Natural killer cell (primary cell): ENCODE data around the gene ATN1. TPM values are rescaled to one million over a fixed set of nuclear protein-coding genes. Genes with fewer than 3 reads are reported as not detected.

Source experiments
- ATAC-seq, 3 donors: fragments of 150-1000 bp in 2 of 3; fragments of 200-7000 bp in 1 of 3; cut with Tn5 transposase; 1 replicate in 1 of 3; 2 replicates in 2 of 3; pipeline ENCODE4 v1.10.0; 2021; ENCODE audit warnings: mild to moderate bottlenecking in 2 of 3, moderate library complexity in 2 of 3
- DNase-seq, 2 donors: peaks; one replicate each; pipeline versions ENCODE4 v3.0.0 to v3.0.0-alpha.2; 2013 to 2021; ENCODE audit warnings: mixed read lengths in 1 of 2
- H3K27ac ChIP-seq: one replicate; pipeline ENCODE4 v1.5.1; 2013; ENCODE audit warnings: mild to moderate bottlenecking, low read length
- H3K27me3 ChIP-seq: one replicate; pipeline ENCODE4 v1.6.1; 2013; ENCODE audit warnings: low read length; ENCODE audit not compliant: control insufficient read depth, insufficient read depth
- H3K36me3 ChIP-seq: one replicate; pipeline ENCODE4 v1.6.1; 2013; ENCODE audit warnings: low read length; ENCODE audit not compliant: control insufficient read depth, insufficient read depth
- H3K4me1 ChIP-seq: one replicate; pipeline ENCODE4 v1.6.1; 2013; ENCODE audit warnings: low read length; ENCODE audit not compliant: control insufficient read depth, insufficient read depth
- H3K4me3 ChIP-seq: one replicate; pipeline ENCODE4 v1.5.1; 2013; ENCODE audit warnings: low read length
- H3K9me3 ChIP-seq: one replicate; pipeline ENCODE4 v1.6.1; 2013; ENCODE audit warnings: low read length; ENCODE audit not compliant: control insufficient read depth, insufficient read depth
- H3K27ac Mint-ChIP-seq, 2 donors: one replicate each; pipeline ENCODE4 v1.8.0; 2022; ENCODE audit warnings: mild to moderate bottlenecking in 2 of 2, mixed read lengths in 2 of 2, moderate library complexity in 1 of 2
- H3K27me3 Mint-ChIP-seq, 2 donors: one replicate each; pipeline ENCODE4 v1.8.0; 2022; ENCODE audit warnings: low read depth in 2 of 2, mixed read lengths in 2 of 2
- H3K36me3 Mint-ChIP-seq: one replicate; pipeline ENCODE4 v1.8.0; 2022; ENCODE audit warnings: mixed read lengths
- H3K4me1 Mint-ChIP-seq, 2 donors: one replicate each; pipeline ENCODE4 v1.8.0; 2022; ENCODE audit warnings: mixed read lengths in 2 of 2
- H3K4me3 Mint-ChIP-seq: one replicate; pipeline ENCODE4 v1.8.0; 2022; ENCODE audit warnings: mild to moderate bottlenecking, moderate library complexity, mixed read lengths
- H3K9me3 Mint-ChIP-seq, 2 donors: one replicate each; pipeline ENCODE4 v1.8.0; 2022; ENCODE audit warnings: mixed read lengths in 2 of 2
- CTCF ChIP-seq: fragments of 200-600 bp; IDR thresholded peaks from one replicate; pipeline ENCODE4 v1.8.0; 2022; ENCODE audit warnings: antibody characterized with exemption
- WGBS: methylation state at CpG from one replicate; pipeline ENCODE4 v1.1.7; 2013; ENCODE audit warnings: missing lambda C conversion rate; ENCODE audit not compliant: insufficient coverage; 5-methylcytosine and 5-hydroxymethylcytosine counted together
- intact Hi-C: fragments of 100-400 bp; cut with micrococcal nuclease; formaldehyde crosslinking; loops from one replicate; pipeline ENCODE4 v1.14.2; 2022
- total RNA-seq, 4 donors: library from RNA; stranded (reverse); fragments of 120-200 nt in 1 of 4; gene quantifications; one replicate each; pipeline versions ENCODE4 v1.2.3 to v1.2.4, GENCODE V29; 2013 to 2022

Gene ATN1
- total RNA-seq, 3 donors from 2014 or later (not counting 1 experiment from before 2014, with no cell fraction given), result 29.3 to 34.0 (median 31.9) TPM

GRCh38 chr12:6945613-6946012 is 17.9 kb downstream of the ATN1 start:
- Histone ChIP-seq H3K27me3 (no peaks in the 10 kb centered on the region), H3K36me3 (no peaks in the 10 kb centered on the region), H3K4me3 (no peak overlapping the region), H3K9me3 (no peaks in the 10 kb centered on the region), H3K27ac (peak overlapping the region; percentile 99), H3K4me1 (peaks cover 76% of the 10 kb centered on the region)
- H3K27ac Mint-ChIP-seq, result peak overlapping the region; percentile 98 to 99
- H3K9me3 Mint-ChIP-seq, result no peaks in the 10 kb centered on the region
- 83% methylated on average over 11 of the region's 11 CpGs for WGBS
- H3K4me3 Mint-ChIP-seq, result no peak overlapping the region
- DNase-seq (no peak), ATAC-seq (no peak)
- H3K27me3 Mint-ChIP-seq, result no peaks in the 10 kb centered on the region
- TF ChIP-seq CTCF, result no peak
- intact Hi-C loops, result loop anchor here (2.0 kb wide), 1 partner anchor 21 kb away; no protein-coding TSS in a partner anchor
- H3K4me1 Mint-ChIP-seq, result peaks cover 71 to 76% of the 10 kb centered on the region in 2 donors
- H3K36me3 Mint-ChIP-seq, result no peaks in the 10 kb centered on the region

- H3K4me1 ChIP-seq, result peaks cover 81% of the 10 kb centered on the region
- Mint-ChIP-seq H3K27ac (peak overlapping the region; percentile 98 to 99), H3K9me3 (no peaks in the 10 kb centered on the region), H3K27me3 (no peaks in the 10 kb centered on the region), H3K4me1 (peaks cover 76 to 80% of the 10 kb centered on the region in 2 donors), H3K36me3 (no peaks in the 10 kb centered on the region), H3K4me3 (peak overlapping the region; percentile 63)
- no peaks in the 10 kb centered on the region for H3K9me3 ChIP-seq
- peak overlapping the region; percentile 99 for H3K27ac ChIP-seq
- 11% methylated on average over 32 of the region's 32 CpGs for WGBS
- ATAC-seq (peak in 2 of 3 donors; percentile 8 to 12), DNase-seq (peak in 1 of 2 donors; percentile 80)
- intact Hi-C loops, result no loop called here
- H3K36me3 ChIP-seq, result no peaks in the 10 kb centered on the region
- TF ChIP-seq CTCF, result no peak
- H3K4me3 ChIP-seq, result peak overlapping the region; percentile 21
- H3K27me3 ChIP-seq, result no peaks in the 10 kb centered on the region
Observed at GRCh38 chr12:6946033-6946919, 18.5 kb downstream of the ATN1 start.

- H3K27me3 Mint-ChIP-seq, result no peaks in the 10 kb centered on the region
- H3K4me3 ChIP-seq, result peak overlapping the region; percentile 21
- H3K9me3 Mint-ChIP-seq, result no peaks in the 10 kb centered on the region
- H3K4me1 Mint-ChIP-seq, result peaks cover 77 to 86% of the 10 kb centered on the region in 2 donors
- no peaks in the 10 kb centered on the region for H3K9me3 ChIP-seq
- peaks cover 81% of the 10 kb centered on the region for H3K4me1 ChIP-seq
- peak overlapping the region; percentile 63 for H3K4me3 Mint-ChIP-seq
- no peaks in the 10 kb centered on the region for H3K27me3 ChIP-seq
- ATAC-seq (no peak), DNase-seq (no peak)
- no peaks in the 10 kb centered on the region for H3K36me3 ChIP-seq
- 65% methylated on average over 8 of the region's 8 CpGs for WGBS
- no peak for TF ChIP-seq CTCF
- intact Hi-C loops, result no loop called here
- peak overlapping the region; percentile 99 for H3K27ac ChIP-seq
- peak overlapping the region; percentile 98 to 99 for H3K27ac Mint-ChIP-seq
- H3K36me3 Mint-ChIP-seq, result no peaks in the 10 kb centered on the region
Observed at GRCh38 chr12:6946920-6947374, 19.2 kb downstream of the ATN1 start.
